ENCODE results near the gene TFAP2E. TPM values are rescaled to one million over a fixed set of nuclear protein-coding genes. Genes with fewer than 3 reads are reported as not detected.
A peak's percentile ranks its signal among the peaks of the same experiment; 100 is the strongest.

Gene TFAP2E
- total RNA-seq, 1 experiment from 2014 or later: 6.1 TPM

DNA sequence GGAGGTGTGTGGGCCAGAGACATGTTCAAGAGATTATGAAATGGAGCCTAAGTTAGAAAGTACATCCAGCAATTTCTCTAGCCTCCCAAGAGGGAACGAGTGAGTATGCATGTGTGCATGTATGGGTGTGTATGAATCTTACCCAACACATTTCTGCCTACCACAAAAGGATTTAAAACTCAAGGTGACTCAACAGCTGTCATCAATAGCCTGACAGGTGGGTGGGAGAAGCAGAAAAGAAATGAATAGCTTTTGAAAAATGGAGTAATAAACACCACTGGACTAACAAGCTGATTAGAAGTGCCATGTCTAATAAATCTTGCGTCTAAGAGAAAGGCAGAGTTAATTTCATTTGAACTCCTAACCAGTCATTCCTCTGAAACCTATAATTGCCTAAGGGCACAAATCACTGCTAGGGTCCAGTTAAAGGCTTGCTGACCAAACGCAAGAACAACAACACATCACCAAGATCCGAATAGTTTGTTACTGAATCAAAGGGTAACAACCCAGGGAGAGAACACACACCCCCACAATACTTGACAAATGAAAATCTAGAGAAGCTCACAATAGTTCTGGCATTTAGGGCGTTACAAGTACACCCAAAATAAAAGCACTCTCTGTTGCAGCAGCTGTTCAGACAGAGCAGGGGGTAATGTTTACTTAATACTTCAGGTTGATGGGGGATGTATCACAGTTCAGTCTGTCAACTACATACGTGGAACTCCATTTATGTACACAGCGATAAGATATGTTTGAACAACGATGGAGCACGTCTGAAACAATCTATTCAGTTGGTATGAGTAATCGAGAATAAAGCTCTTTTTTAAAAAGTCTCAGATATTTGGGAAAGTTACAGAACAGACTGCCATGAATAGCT is 17.3 kb upstream of the TFAP2E start:
- intact Hi-C loops (cut with micrococcal nuclease): loop anchor here (2.0 kb wide), 1 partner anchor 363 kb away; the partner anchor contains the start of gene SFPQ
- no peaks in the 10 kb centered on the region; the same call in 1 of the 2 replicates for H4K20me1 ChIP-seq (ENCODE audit: insufficient read depth)
- CTCF ChIA-PET: no interaction called here
- peak overlapping the region; percentile 78 to 89 for H3K4me3 ChIP-seq (replicated peaks in 1 of 2; ENCODE audit: low read depth in 1 of 2, low read length in 2 of 2)
- no peak for TF ChIP-seq EGR1 (IDR thresholded peaks at IDR 0.05; ENCODE audit: low read depth)
- no peak for TF ChIP-seq JUND (IDR thresholded peaks at IDR 0.05)
- TF ChIP-seq EZH2 (IDR thresholded peaks at IDR 0.05): no peak
- no peak for TF ChIP-seq ZFX (IDR thresholded peaks at IDR 0.05)
- no peak for TF ChIP-seq ELF1 (IDR thresholded peaks at IDR 0.05; ENCODE audit: borderline replicate concordance, low read depth)
- TF ChIP-seq, protein P1, sequence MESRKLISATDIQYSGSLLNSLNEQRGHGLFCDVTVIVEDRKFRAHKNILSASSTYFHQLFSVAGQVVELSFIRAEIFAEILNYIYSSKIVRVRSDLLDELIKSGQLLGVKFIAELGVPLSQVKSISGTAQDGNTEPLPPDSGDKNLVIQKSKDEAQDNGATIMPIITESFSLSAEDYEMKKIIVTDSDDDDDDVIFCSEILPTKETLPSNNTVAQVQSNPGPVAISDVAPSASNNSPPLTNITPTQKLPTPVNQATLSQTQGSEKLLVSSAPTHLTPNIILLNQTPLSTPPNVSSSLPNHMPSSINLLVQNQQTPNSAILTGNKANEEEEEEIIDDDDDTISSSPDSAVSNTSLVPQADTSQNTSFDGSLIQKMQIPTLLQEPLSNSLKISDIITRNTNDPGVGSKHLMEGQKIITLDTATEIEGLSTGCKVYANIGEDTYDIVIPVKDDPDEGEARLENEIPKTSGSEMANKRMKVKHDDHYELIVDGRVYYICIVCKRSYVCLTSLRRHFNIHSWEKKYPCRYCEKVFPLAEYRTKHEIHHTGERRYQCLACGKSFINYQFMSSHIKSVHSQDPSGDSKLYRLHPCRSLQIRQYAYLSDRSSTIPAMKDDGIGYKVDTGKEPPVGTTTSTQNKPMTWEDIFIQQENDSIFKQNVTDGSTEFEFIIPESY (IDR thresholded peaks at IDR 0.05; ENCODE audit: extremely low read depth, insufficient replicate concordance, low read length): no peak
- no peak for TF ChIP-seq ZNF274 (IDR thresholded peaks at IDR 0.05; ENCODE audit: low read depth, low read length)
- no peak for TF ChIP-seq SRF (IDR thresholded peaks at IDR 0.05; ENCODE audit: low read depth)
- TF ChIP-seq, protein P2, sequence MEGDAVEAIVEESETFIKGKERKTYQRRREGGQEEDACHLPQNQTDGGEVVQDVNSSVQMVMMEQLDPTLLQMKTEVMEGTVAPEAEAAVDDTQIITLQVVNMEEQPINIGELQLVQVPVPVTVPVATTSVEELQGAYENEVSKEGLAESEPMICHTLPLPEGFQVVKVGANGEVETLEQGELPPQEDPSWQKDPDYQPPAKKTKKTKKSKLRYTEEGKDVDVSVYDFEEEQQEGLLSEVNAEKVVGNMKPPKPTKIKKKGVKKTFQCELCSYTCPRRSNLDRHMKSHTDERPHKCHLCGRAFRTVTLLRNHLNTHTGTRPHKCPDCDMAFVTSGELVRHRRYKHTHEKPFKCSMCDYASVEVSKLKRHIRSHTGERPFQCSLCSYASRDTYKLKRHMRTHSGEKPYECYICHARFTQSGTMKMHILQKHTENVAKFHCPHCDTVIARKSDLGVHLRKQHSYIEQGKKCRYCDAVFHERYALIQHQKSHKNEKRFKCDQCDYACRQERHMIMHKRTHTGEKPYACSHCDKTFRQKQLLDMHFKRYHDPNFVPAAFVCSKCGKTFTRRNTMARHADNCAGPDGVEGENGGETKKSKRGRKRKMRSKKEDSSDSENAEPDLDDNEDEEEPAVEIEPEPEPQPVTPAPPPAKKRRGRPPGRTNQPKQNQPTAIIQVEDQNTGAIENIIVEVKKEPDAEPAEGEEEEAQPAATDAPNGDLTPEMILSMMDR (IDR thresholded peaks at IDR 0.05 in 2 of 3, conservative IDR thresholded peaks at IDR 0.05 in 1 of 3; ENCODE audit: borderline replicate concordance in 1 of 3, insufficient read depth in 1 of 3, low read depth in 2 of 3, low read length in 2 of 3): no peak
- TF ChIP-seq SIN3A (IDR thresholded peaks at IDR 0.05; ENCODE audit: low read depth): no peak
- H2AFZ ChIP-seq (ENCODE audit: low read depth, low read length, poor library complexity, severe bottlenecking): no peak overlapping the region
- H3K36me3 ChIP-seq (ENCODE audit: control insufficient read depth in 1 of 2, insufficient read depth in 2 of 2, low read length in 2 of 2): peaks cover 5 to 9% of the 10 kb centered on the region in 2 experiments
- peak overlapping the region; percentile 85 for H3K9ac ChIP-seq (ENCODE audit: low read length)
- no TSS peak for BruUV-seq (replicated peaks)
- ATAC-seq (no peak), DNase-seq (ENCODE audit: low read depth, low spot score) (no peak)
- no peaks in the 10 kb centered on the region for H3K9me3 ChIP-seq (ENCODE audit: control insufficient read depth in 1 of 2, insufficient read depth in 1 of 2, low read depth in 1 of 2, low read length in 2 of 2)
- no peaks in the 10 kb centered on the region for H3K27me3 ChIP-seq (ENCODE audit: insufficient read depth, low read length)
- POLR2A ChIA-PET: interaction anchor here (0.6 to 1.0 kb wide), 2 partner anchors 20 to 86 kb away, joined by 3 read pairs; no protein-coding TSS in a partner anchor
- H3K4me1 ChIP-seq (ENCODE audit: control insufficient read depth in 1 of 2, insufficient read depth in 2 of 2, low read length in 2 of 2): peaks cover 8 to 19% of the 10 kb centered on the region in 2 experiments; a peak in 3 of 4 replicates
- H3K79me2 ChIP-seq (ENCODE audit: insufficient read depth, low read length): peaks cover 37% of the 10 kb centered on the region
- H3K4me2 ChIP-seq (ENCODE audit: low read length): peak overlapping the region; percentile 85
- RAD21 ChIA-PET (ENCODE audit: low non-redundant PET in 1 of 2, low total read pairs in 2 of 2, uncharacterized antibody in 2 of 2, unreplicated experiment in 2 of 2): interaction anchor here in 1 of 2 experiments (0.6 kb wide), 1 partner anchor 105 kb away, joined by 3 read pairs; no protein-coding TSS in a partner anchor
- H3K9me2 ChIP-seq (ENCODE audit: insufficient read depth): no peaks in the 10 kb centered on the region
- H3K27ac ChIP-seq (ENCODE audit: low read depth, low read length): no peak overlapping the region

All from HCT116 (cell line).